H1 (cell line): ENCODE results near the gene POU2F2. TPM values are rescaled to one million over a fixed set of nuclear protein-coding genes. Genes with fewer than 3 reads are reported as not detected.

Experiments
- CTCF ChIA-PET: fragments of 300-600 bp; sonication (Branson Sonifier 250); formaldehyde crosslinking; loops from one replicate; lab custom pipeline; 2021; ENCODE audit not compliant: partially characterized antibody; lab: Charles Lee
- POLR2A ChIA-PET: fragments of 300-600 bp; sonication (Branson Sonifier 250); formaldehyde crosslinking; loops from one replicate; lab custom pipeline; 2021; ENCODE audit warnings: inconsistent platforms; ENCODE audit not compliant: partially characterized antibody; lab: Charles Lee
- DNase-seq, 2 experiments: peaks; one replicate each; pipeline versions ENCODE4 v3.0.0 to v3.0.0-alpha.2; 2010 to 2022; ENCODE audit warnings: low spot score in 2 of 2, low read depth in 1 of 2, mixed read lengths in 1 of 2
- FAIRE-seq: peaks from 2 replicates; lab custom pipeline; 2011; peaks lifted over from hg19 to GRCh38; lab: Jason Lieb, UNC
- H2AFZ ChIP-seq: 2 replicates; pipeline ENCODE4 v1.8.1; 2012; ENCODE audit warnings: low read length, inconsistent platforms
- H2AK5ac ChIP-seq: 2 replicates; pipeline ENCODE4 v1.6.1; 2013; ENCODE audit warnings: low read depth, low read length
- H2BK120ac ChIP-seq: replicated peaks from 2 replicates; pipeline ENCODE3; 2013; ENCODE audit warnings: low read depth, low read length, inconsistent platforms
- H2BK12ac ChIP-seq: 2 replicates; pipeline ENCODE4 v1.6.1; 2013; ENCODE audit warnings: low read depth, low read length
- H2BK15ac ChIP-seq: 2 replicates; pipeline ENCODE4 v1.6.1; 2013; ENCODE audit warnings: low read length
- H2BK20ac ChIP-seq: 2 replicates; pipeline ENCODE4 v1.6.1; 2013; ENCODE audit warnings: low read length
- H2BK5ac ChIP-seq: 2 replicates; pipeline ENCODE4 v1.6.1; 2013; ENCODE audit warnings: low read depth, low read length
- H3K14ac ChIP-seq: 2 replicates; pipeline ENCODE4 v1.6.1; 2013; ENCODE audit warnings: inconsistent platforms; ENCODE audit not compliant: insufficient read length
- H3K18ac ChIP-seq: 2 replicates; pipeline ENCODE4 v1.6.1; 2013; ENCODE audit warnings: low read length; ENCODE audit errors: extremely low read depth
- H3K23ac ChIP-seq: 2 replicates; pipeline ENCODE4 v1.6.1; 2013; ENCODE audit warnings: inconsistent platforms; ENCODE audit not compliant: insufficient read length
- H3K23me2 ChIP-seq: 2 replicates; pipeline ENCODE4 v1.6.1; 2013; ENCODE audit warnings: low read depth, low read length
- H3K27ac ChIP-seq: 2 replicates; pipeline ENCODE4 v1.6.1; 2011; ENCODE audit warnings: low read depth, low read length, inconsistent platforms
- H3K27me3 ChIP-seq, 4 experiments: replicated peaks in 1 of 4; 1 replicate in 1 of 4; 2 replicates in 3 of 4; pipeline versions ENCODE4 v1.6.1 to v1.8.1; 2011 to 2013; ENCODE audit warnings: low read length in 3 of 4, mild to moderate bottlenecking in 3 of 4, inconsistent platforms in 2 of 4, mixed read lengths in 2 of 4, moderate library complexity in 1 of 4; ENCODE audit not compliant: control insufficient read depth in 3 of 4, insufficient read depth in 3 of 4; ENCODE audit errors: extremely low read depth in 1 of 4
- H3K36me3 ChIP-seq, 4 experiments: 2 replicates each; pipeline versions ENCODE4 v1.6.1 to v1.8.1; 2011 to 2013; ENCODE audit warnings: mild to moderate bottlenecking in 4 of 4, low read length in 3 of 4, moderate library complexity in 2 of 4, control low read depth in 1 of 4, inconsistent platforms in 1 of 4; ENCODE audit not compliant: insufficient read depth in 4 of 4, control insufficient read depth in 2 of 4
- H3K4ac ChIP-seq: replicated peaks from 2 replicates; pipeline ENCODE3; 2013; ENCODE audit warnings: low read length, low read depth, mixed read lengths, inconsistent platforms; ENCODE audit not compliant: insufficient read length
- H3K4me1 ChIP-seq, 4 experiments: replicated peaks in 1 of 4; 1 replicate in 1 of 4; 2 replicates in 3 of 4; pipeline versions ENCODE4 v1.6.1 to v1.8.1; 2011 to 2013; ENCODE audit warnings: low read length in 3 of 4, inconsistent platforms in 2 of 4, mixed read lengths in 1 of 4; ENCODE audit not compliant: insufficient read depth in 4 of 4, control insufficient read depth in 3 of 4
- H3K4me2 ChIP-seq, 2 experiments: 2 replicates each; pipeline versions ENCODE4 v1.6.1 to v1.8.1; 2011 to 2013; ENCODE audit warnings: low read depth in 2 of 2, low read length in 2 of 2, control low read depth in 1 of 2, inconsistent platforms in 1 of 2, mild to moderate bottlenecking in 1 of 2; ENCODE audit not compliant: insufficient read depth in 1 of 2
- H3K4me3 ChIP-seq, 4 experiments: fragments of 200-600, 300-600 bp in 1 of 4; sonication (generic), shearing (Covaris generic), sonication (Bioruptor Twin) in 1 of 4; 2 replicates each; pipeline versions ENCODE4 v1.5.1 to v1.8.1; 2011 to 2016; ENCODE audit warnings: low read length in 4 of 4, low read depth in 3 of 4, control low read depth in 2 of 4, inconsistent platforms in 2 of 4, mild to moderate bottlenecking in 2 of 4, mixed read lengths in 1 of 4, moderate library complexity in 1 of 4; ENCODE audit not compliant: insufficient read depth in 2 of 4; ENCODE audit errors: extremely low read depth in 1 of 4
- H3K56ac ChIP-seq: replicated peaks from 2 replicates; pipeline ENCODE3; 2013; ENCODE audit warnings: low read depth, mild to moderate bottlenecking, mixed read lengths, low read length, inconsistent platforms; ENCODE audit not compliant: insufficient read length
- H3K79me1 ChIP-seq: 2 replicates; pipeline ENCODE4 v1.6.1; 2013; ENCODE audit warnings: low read depth, low read length, control low read depth
- H3K79me2 ChIP-seq, 2 experiments: 2 replicates each; pipeline versions ENCODE4 v1.6.1 to v1.8.1; 2012 to 2013; ENCODE audit warnings: low read length in 2 of 2, mild to moderate bottlenecking in 2 of 2, inconsistent platforms in 1 of 2; ENCODE audit not compliant: insufficient read depth in 2 of 2, control insufficient read depth in 1 of 2
- H3K9ac ChIP-seq, 4 experiments: replicated peaks in 1 of 4; 1 replicate in 1 of 4; 2 replicates in 3 of 4; pipeline versions ENCODE4 v1.6.1 to v1.8.1; 2011 to 2013; ENCODE audit warnings: low read depth in 3 of 4, low read length in 3 of 4, control low read depth in 2 of 4, mild to moderate bottlenecking in 2 of 4, moderate library complexity in 2 of 4, inconsistent platforms in 1 of 4; ENCODE audit errors: extremely low read depth in 1 of 4
- H3K9me3 ChIP-seq, 2 experiments: 2 replicates each; pipeline versions ENCODE4 v1.6.1 to v1.8.1; 2012 to 2013; ENCODE audit warnings: mild to moderate bottlenecking in 2 of 2, moderate library complexity in 2 of 2, control low read depth in 1 of 2, inconsistent platforms in 1 of 2, low read depth in 1 of 2, low read length in 1 of 2, mixed read lengths in 1 of 2; ENCODE audit not compliant: insufficient read depth in 2 of 2
- H4K20me1 ChIP-seq, 2 experiments: replicated peaks in 1 of 2; 2 replicates each; pipeline versions ENCODE3 to v1.8.1; 2011 to 2013; ENCODE audit warnings: inconsistent platforms in 2 of 2, low read length in 2 of 2, mild to moderate bottlenecking in 1 of 2; ENCODE audit not compliant: insufficient read depth in 2 of 2, control insufficient read depth in 1 of 2
- H4K5ac ChIP-seq: 2 replicates; pipeline ENCODE4 v1.6.1; 2013; ENCODE audit warnings: low read length, low read depth, mixed read lengths, inconsistent platforms; ENCODE audit not compliant: insufficient read length
- H4K8ac ChIP-seq: 2 replicates; pipeline ENCODE4 v1.8.0; 2013; ENCODE audit warnings: mild to moderate bottlenecking, moderate library complexity, low read length, inconsistent platforms; ENCODE audit not compliant: insufficient read depth; ENCODE audit errors: extremely low read depth
- H4K91ac ChIP-seq: replicated peaks from 2 replicates; pipeline ENCODE3; 2013; ENCODE audit warnings: low read length, mixed read lengths, inconsistent platforms; ENCODE audit not compliant: insufficient read length
- ATF3 ChIP-seq: IDR thresholded peaks from 2 replicates; pipeline ENCODE4 v1.6.1; 2011; ENCODE audit warnings: low read depth, mild to moderate bottlenecking, low read length; ENCODE audit not compliant: insufficient read depth
- BACH1 ChIP-seq: IDR thresholded peaks from 2 replicates; pipeline ENCODE4 v1.6.1; 2012; ENCODE audit warnings: low read length, improper control_type of control experiment
- CTBP2 ChIP-seq: IDR thresholded peaks from 2 replicates; pipeline ENCODE4 v1.7.0; 2011; ENCODE audit warnings: borderline replicate concordance, mild to moderate bottlenecking, moderate library complexity, mixed read lengths, low read length; ENCODE audit not compliant: insufficient read depth, insufficient read length
- KDM1A ChIP-seq: fragments of 200-600, 300-600 bp; sonication (generic); IDR thresholded peaks from 2 replicates; pipeline ENCODE4 v1.7.1; 2016; ENCODE audit warnings: mild to moderate bottlenecking, low read length, borderline replicate concordance
- KDM4A ChIP-seq: IDR thresholded peaks from one replicate; pipeline ENCODE4 v1.7.1; 2012; ENCODE audit warnings: low read depth, mild to moderate bottlenecking, moderate library complexity, low read length, inconsistent platforms; ENCODE audit not compliant: severe bottlenecking
- POU5F1 ChIP-seq: IDR thresholded peaks from 2 replicates; pipeline ENCODE4 v1.6.1; 2011; ENCODE audit warnings: low read depth, mild to moderate bottlenecking, low read length, moderate library complexity
- RBBP5 ChIP-seq: IDR thresholded peaks from 2 replicates; pipeline ENCODE4 v1.7.1; 2012; ENCODE audit warnings: low read depth, mild to moderate bottlenecking, inconsistent platforms, low read length, moderate library complexity, borderline replicate concordance
- RFX5 ChIP-seq: IDR thresholded peaks from 2 replicates; pipeline ENCODE4 v1.6.1; 2011; ENCODE audit warnings: low read depth, low read length, improper control_type of control experiment, borderline replicate concordance
- SP2 ChIP-seq: IDR thresholded peaks from 2 replicates; pipeline ENCODE4 v1.6.1; 2012; ENCODE audit warnings: mild to moderate bottlenecking, low read length, inconsistent platforms
- SUZ12 ChIP-seq: fragments of 200-600 bp; sonication (generic); IDR thresholded peaks from 2 replicates; pipeline ENCODE4 v1.6.1; 2012; ENCODE audit warnings: mild to moderate bottlenecking, inconsistent platforms, low read length, moderate library complexity, mixed read lengths
- ZNF274 ChIP-seq: IDR thresholded peaks from 2 replicates; pipeline ENCODE4 v1.7.0; 2012; ENCODE audit warnings: low read length, borderline replicate concordance; ENCODE audit errors: extremely low read depth
- WGBS, 2 experiments: shearing (Covaris generic) in 1 of 2; methylation state at CpG; one replicate each; pipeline versions ENCODE4 v1.1.6 to v1.1.7; 2013 to 2015; ENCODE audit warnings: low lambda C conversion rate in 2 of 2, mixed read lengths in 2 of 2, inconsistent platforms in 1 of 2, low coverage in 1 of 2, missing lambda C conversion rate in 1 of 2; ENCODE audit not compliant: insufficient replicate concordance in 2 of 2, insufficient coverage in 1 of 2, insufficient read length in 1 of 2; ENCODE audit errors: extremely low coverage in 1 of 2, missing lambda C conversion rate in 1 of 2; 5-methylcytosine and 5-hydroxymethylcytosine counted together
- polyA plus RNA-seq, 7 experiments: library from polyadenylated mRNA; depleted of rRNA in 3 of 7; stranded (reverse) in 5 of 7; unstranded in 2 of 7; fragments of >200 nt in 5 of 7; fragments of 200-250 nt in 2 of 7; gene quantifications; 1 replicate in 5 of 7; 2 replicates in 1 of 7; 4 replicates in 1 of 7; pipeline versions ENCODE4 v1.2.1 to v1.2.3, GENCODE V29; 2011 to 2013; ENCODE audit warnings: missing spikeins in 2 of 7, mixed read lengths in 2 of 7
- total RNA-seq: library from RNA; stranded (reverse); fragmentation: NEBNext Ultra II Directional; extraction: Animal tissue kit (Norgen Biotek cat#: 25700); gene quantifications from 2 replicates; pipeline ENCODE4 v1.2.1, GENCODE V29; 2021

The POU2F2 gene
- total and polyA plus RNA-seq, 2 of the 8 experiments (the other 6 are each of a cell fraction or from before 2014, with no cell fraction given), result 5.0 to 6.1 TPM

DNA sequence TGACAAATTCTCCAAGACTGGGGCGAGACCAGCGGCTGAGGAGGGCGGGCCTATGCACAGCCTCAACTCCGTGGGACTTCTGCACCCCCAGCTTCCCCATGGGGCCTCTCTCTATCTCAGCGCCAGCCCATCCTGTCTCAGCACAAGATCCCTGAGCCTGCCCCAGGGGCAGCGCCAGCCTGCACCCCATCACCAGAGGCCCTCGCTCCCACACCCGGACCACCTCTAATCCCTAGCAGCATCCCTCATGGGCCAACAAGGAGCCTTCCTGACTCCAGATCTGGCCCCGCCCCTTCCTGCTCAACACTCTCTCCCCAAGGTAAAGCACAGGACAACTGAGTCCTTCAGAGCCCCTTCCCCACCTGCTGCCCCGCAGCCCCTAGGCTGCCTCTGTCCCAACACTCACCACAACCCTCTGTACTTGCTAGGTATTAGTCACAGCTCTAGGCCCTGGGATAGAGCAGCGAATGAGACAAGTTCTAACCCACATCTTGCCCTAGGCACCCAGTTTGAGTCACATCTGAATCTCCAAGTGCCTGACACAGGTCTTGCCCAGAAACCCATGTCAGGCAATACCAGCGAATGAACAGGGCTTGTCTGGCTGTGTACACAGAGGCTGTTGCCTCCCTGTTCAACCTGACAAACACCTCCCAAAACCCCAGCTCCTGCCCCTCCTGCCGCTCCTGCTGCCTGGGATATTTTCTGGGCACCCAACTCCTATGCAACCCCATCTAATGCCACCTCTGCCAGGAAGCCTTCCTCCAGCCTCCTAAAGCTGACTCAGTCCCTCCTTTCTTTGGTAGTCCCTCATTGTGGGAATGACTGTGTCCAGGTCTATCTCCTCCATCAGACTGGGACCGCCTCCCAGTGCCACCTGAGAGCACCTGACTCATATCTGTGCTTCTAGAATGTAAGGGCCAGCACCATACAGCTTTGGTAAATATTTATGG, 80.8 kb downstream of the POU2F2 start:
- Histone ChIP-seq H3K4me2 (no peak overlapping the region), H2BK5ac (no peak overlapping the region), H3K23me2 (no peaks in the 10 kb centered on the region), H2BK12ac (no peak overlapping the region), H3K79me2 (no peaks in the 10 kb centered on the region), H3K9me3 (no peaks in the 10 kb centered on the region), H3K4me3 (no peak overlapping the region), H3K36me3 (peaks cover 10 to 56% (median 45%) of the 10 kb centered on the region in 4 experiments), H2AFZ (no peak overlapping the region), H3K18ac (no peak overlapping the region), H3K4ac (no peak overlapping the region), H3K23ac (no peak overlapping the region), H2BK20ac (no peak overlapping the region), H3K56ac (no peak overlapping the region), H3K27me3 (no peaks in the 10 kb centered on the region), H2BK15ac (no peak overlapping the region), H4K5ac (no peak overlapping the region), H4K8ac (no peak overlapping the region), H2AK5ac (no peak overlapping the region), H3K27ac (no peak overlapping the region), H3K4me1 (no peaks in the 10 kb centered on the region), H2BK120ac (no peak overlapping the region), H4K91ac (no peak overlapping the region), H3K79me1 (no peaks in the 10 kb centered on the region), H3K14ac (no peak overlapping the region), H3K9ac (no peak overlapping the region), H4K20me1 (peaks cover 0 to 16% of the 10 kb centered on the region in 2 experiments)
- WGBS, 2 experiments, result 92% methylated on average over 14 of the region's 14 CpGs; no CpG with 5 or more reads in 1 of the 2 experiments
- no peak for DNase-seq
- TF ChIP-seq KDM1A (no peak), SP2 (no peak), CTBP2 (no peak), RFX5 (no peak), SUZ12 (no peak), ZNF274 (no peak), POU5F1 (no peak), ATF3 (no peak), BACH1 (no peak), KDM4A (no peak), RBBP5 (no peak)
- FAIRE-seq, result no peak
- ChIA-PET CTCF (interaction anchor here (1.1 to 5.6 kb wide), 5 partner anchors 8 to 30 kb away, joined by 4 to 23 read pairs (median 10); no protein-coding TSS in a partner anchor), POLR2A (interaction anchor here (0.6 to 2.1 kb wide), 6 partner anchors 8 to 73 kb away, joined by 3 to 7 read pairs (median 4); no protein-coding TSS in a partner anchor)
